Stimulated activated CD4-positive, alpha-beta T cell treated with anti-CD3 and anti-CD28 coated beads, Interleukin-2, amount 100 ng/mL, for 48 hours (primary cell): ENCODE measurements around the gene NGLY1.

Source experiments
- DNase-seq, 2 donors: peaks; one replicate each; pipeline ENCODE4 v3.0.0-alpha.2; 2020

NGLY1 gene

GRCh38 chr3:25783661-25784512 lies 644 bp upstream of the NGLY1 start:
- no peak for DNase-seq

GRCh38 chr3:25782636-25782937 lies 656 bp downstream of the NGLY1 start:
- no peak for DNase-seq

GRCh38 chr3:25781758-25782594 lies 1.3 kb downstream of the NGLY1 start:
- DNase-seq: no peak

- no peak for DNase-seq
These were observed 2.0 kb downstream of the NGLY1 start for GRCh38 chr3:25781145-25781757.

- DNase-seq: no peak
These were observed 2.6 kb downstream of the NGLY1 start for GRCh38 chr3:25780618-25781017.

GRCh38 chr3:25775936-25776335 lies 7.3 kb downstream of the NGLY1 start:
- no peak for DNase-seq

GRCh38 chr3:25768851-25769250 lies 14.4 kb downstream of the NGLY1 start:
- no peak for DNase-seq

- DNase-seq: no peak
These were observed 31.5 kb downstream of the NGLY1 start for GRCh38 chr3:25751725-25752124.

- no peak for DNase-seq
These were observed 32.2 kb downstream of the NGLY1 start for GRCh38 chr3:25751048-25751447.

GRCh38 chr3:25749031-25749581 lies 34.1 kb downstream of the NGLY1 start:
- no peak for DNase-seq

- no peak for DNase-seq
These were observed 35.1 kb downstream of the NGLY1 start for GRCh38 chr3:25748189-25748588.

GRCh38 chr3:25747033-25747432 lies 36.2 kb downstream of the NGLY1 start:
- DNase-seq: no peak

GRCh38 chr3:25744470-25744869 lies 38.8 kb downstream of the NGLY1 start:
- no peak for DNase-seq

GRCh38 chr3:25728101-25728500 lies 55.1 kb downstream of the NGLY1 start:
- DNase-seq: no peak

GRCh38 chr3:25727316-25727715 lies 55.9 kb downstream of the NGLY1 start:
- DNase-seq: no peak

GRCh38 chr3:25725810-25726209 lies 57.4 kb downstream of the NGLY1 start:
- DNase-seq: no peak

GRCh38 chr3:25724948-25725645 lies 58.1 kb downstream of the NGLY1 start:
- no peak for DNase-seq

- DNase-seq: no peak
These were observed 59.4 kb downstream of the NGLY1 start for GRCh38 chr3:25723802-25724201.

- no peak for DNase-seq
These were observed 63.9 kb downstream of the NGLY1 start for GRCh38 chr3:25719321-25719720.

- no peak for DNase-seq
These were observed 69.8 kb downstream of the NGLY1 start for GRCh38 chr3:25713341-25713985.

GRCh38 chr3:25711090-25711489 lies 72.2 kb downstream of the NGLY1 start:
- no peak for DNase-seq

- DNase-seq: no peak
These were observed 75.2 kb downstream of the NGLY1 start for GRCh38 chr3:25708036-25708435.
